Measurements from ENCODE around the gene DPEP1. TPM values are rescaled to one million over a fixed set of nuclear protein-coding genes. Genes with fewer than 3 reads are reported as not detected.
A peak's percentile ranks its signal among the peaks of the same experiment; 100 is the strongest.

DPEP1 gene
- total RNA-seq, 1 experiment from 2014 or later: 1.1 TPM

GRCh38 chr16:89623511-89624261 is 10.2 kb downstream of the DPEP1 start:
- Histone ChIP-seq H4K91ac (ENCODE audit: insufficient read length, low read depth, low read length) (no peak overlapping the region), H4K5ac (ENCODE audit: insufficient read length, low read depth, low read length) (peak overlapping the region; percentile 46), H4K20me1 (ENCODE audit: control insufficient read depth, insufficient read depth, insufficient read length) (no peaks in the 10 kb centered on the region)

More at GRCh38 chr16:89623511-89624261, 10.2 kb downstream of the DPEP1 start:
- H2BK5ac ChIP-seq (ENCODE audit: insufficient read length, low read length): no peak overlapping the region
- H3K79me1 ChIP-seq (ENCODE audit: insufficient read depth, low read depth, low read length, poor library complexity, severe bottlenecking): no peaks in the 10 kb centered on the region
- no peak overlapping the region for H3K9ac ChIP-seq (ENCODE audit: extremely low read depth, insufficient read length, low read length)
- no peak overlapping the region for H3K27ac ChIP-seq (ENCODE audit: insufficient read length, low read depth, low read length)
- H3K23me2 ChIP-seq (ENCODE audit: insufficient read length, low read depth, low read length, poor library complexity, severe bottlenecking): no peaks in the 10 kb centered on the region
- H3K56ac ChIP-seq (ENCODE audit: insufficient read length, low read depth, low read length): no peak overlapping the region
- H2AK5ac ChIP-seq (ENCODE audit: insufficient read length, low read length): no peak overlapping the region
- DNase-seq: no peak
- H3K27me3 Mint-ChIP-seq (ENCODE audit: low read depth): peaks cover 38% of the 10 kb centered on the region
- peak overlapping the region in 1 of 3 experiments; percentile 37; a peak in 2 of 7 replicates for H3K27ac Mint-ChIP-seq
- peaks cover 2% of the 10 kb centered on the region; the same call in 1 of the 2 replicates for H3K27me3 ChIP-seq (ENCODE audit: insufficient read depth, low read length)
- no peaks in the 10 kb centered on the region for H3K79me2 ChIP-seq (ENCODE audit: insufficient read depth, low read length)
- no CpG with 5 or more reads among the region's 28 CpGs for WGBS (ENCODE audit: extremely low coverage, insufficient read length, low lambda C conversion rate)
- H3K14ac ChIP-seq (ENCODE audit: insufficient read depth, low read length): peak overlapping the region; percentile 16; the same call in 1 of the 2 replicates
- H2BK120ac ChIP-seq (ENCODE audit: low read depth, low read length, poor library complexity, severe bottlenecking): no peak overlapping the region
- H2AFZ ChIP-seq (ENCODE audit: low read length): no peak overlapping the region
- no peaks in the 10 kb centered on the region for H3K9me3 ChIP-seq (ENCODE audit: control insufficient read depth, low read depth, low read length)
- H3K4ac ChIP-seq (ENCODE audit: low read depth, low read length): no peak overlapping the region
- no peaks in the 10 kb centered on the region; a peak in 1 of 5 replicates for H3K9me3 Mint-ChIP-seq
- no peaks in the 10 kb centered on the region; the same call in 1 of the 2 replicates for H3K4me1 ChIP-seq (ENCODE audit: insufficient read depth, low read length)
- no peak overlapping the region for H4K8ac ChIP-seq (replicated peaks; ENCODE audit: insufficient read length, low read depth, low read length)
- H3K4me1 Mint-ChIP-seq: peaks cover 9 to 45% of the 10 kb centered on the region in 2 experiments
- no peak overlapping the region for H3T11ph ChIP-seq (ENCODE audit: low read length)
- H2BK15ac ChIP-seq (ENCODE audit: low read depth, low read length): no peak overlapping the region
- no peak overlapping the region for H2BK12ac ChIP-seq (ENCODE audit: insufficient read length, low read depth, low read length)
- no peak for TF ChIP-seq CTCF (conservative IDR thresholded peaks at IDR 0.05)
- H3K4me3 Mint-ChIP-seq: no peak overlapping the region; a peak in 2 of 5 replicates
- H3K23ac ChIP-seq (ENCODE audit: insufficient read length, low read depth, low read length): no peak overlapping the region
- H3K4me2 ChIP-seq (ENCODE audit: insufficient read depth, insufficient read length, low read length): no peak overlapping the region
- H2BK20ac ChIP-seq (ENCODE audit: low read depth, low read length, poor library complexity, severe bottlenecking): no peak overlapping the region
- H3K18ac ChIP-seq (ENCODE audit: insufficient read length, low read depth, low read length): no peak overlapping the region
- H3K36me3 Mint-ChIP-seq (ENCODE audit: insufficient read depth in 1 of 3, low read depth in 3 of 3): no peaks in the 10 kb centered on the region; a peak in 1 of 7 replicates

Data from H9 (cell line).